HEK293 (cell line): Measurements from ENCODE around the gene NNT.

Source experiments
- KLF8 ChIP-seq: fragments of 450-650 bp; formaldehyde crosslinking; IDR thresholded peaks from 2 replicates; pipeline ENCODE4 v1.5.1; 2016; ENCODE audit warnings: missing biosample characterization, missing genetic modification characterization
- ZNF114 ChIP-seq: fragments of 450-650 bp; formaldehyde crosslinking; IDR thresholded peaks from 2 replicates; pipeline ENCODE4 v1.5.0; 2017; ENCODE audit warnings: missing biosample characterization, missing genetic modification characterization
- ZNF221 ChIP-seq: fragments of 450-650 bp; formaldehyde crosslinking; IDR thresholded peaks from 2 replicates; pipeline ENCODE4 v1.5.1; 2017; ENCODE audit warnings: missing biosample characterization, missing genetic modification characterization, borderline replicate concordance
- ZNF704 ChIP-seq: fragments of 450-650 bp; formaldehyde crosslinking; IDR thresholded peaks from 2 replicates; pipeline ENCODE4 v1.5.1; 2016; ENCODE audit warnings: missing biosample characterization, missing genetic modification characterization

- TF ChIP-seq KLF8 (tag by site-specific recombination) (no peak), ZNF114 (tag by site-specific recombination) (no peak), ZNF221 (tag by site-specific recombination) (no peak), ZNF704 (tag by site-specific recombination) (no peak)
Measured at GRCh38 chr5:43712081-43712480, 109.1 kb downstream of the NNT start.
